A673 (cell line): Measurements from ENCODE around the gene CAPG.

Source experiments
- EZH2 ChIP-seq: fragments of 200-600 bp; sonication (generic); IDR thresholded peaks from 2 replicates; pipeline ENCODE4 v1.6.1; 2017; ENCODE audit warnings: borderline replicate concordance, low read depth, mild to moderate bottlenecking, mixed read lengths, antibody characterized with exemption, low read length; ENCODE audit not compliant: poor library complexity, severe bottlenecking
- TF ChIP-seq, protein P1 (sequence below): fragments of 300-800, 200-600 bp; sonication (generic); conservative IDR thresholded peaks from 2 replicates; pipeline ENCODE4 v1.5.1; 2017; ENCODE audit warnings: low read depth, mild to moderate bottlenecking, antibody characterized with exemption, low read length, moderate library complexity, mixed read lengths

DNA sequence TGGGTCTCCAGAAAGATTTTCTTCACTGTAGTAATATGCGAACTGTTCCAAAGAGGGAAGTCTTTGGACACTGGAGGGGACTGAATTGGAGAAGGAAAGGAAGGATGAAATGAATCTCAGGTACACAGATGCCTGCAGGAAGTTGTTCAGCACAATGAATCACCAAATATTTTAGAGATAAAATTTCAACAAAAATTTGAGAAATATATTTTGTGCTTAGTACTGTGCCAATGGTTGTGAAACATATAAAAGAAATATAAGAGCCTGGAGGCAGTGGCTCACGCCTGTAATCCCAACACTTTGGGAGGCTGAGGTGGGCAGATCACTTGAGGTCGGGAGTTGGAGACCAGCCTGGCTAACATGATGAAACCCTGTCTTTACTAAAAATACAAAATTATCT is 52.4 kb downstream of the CAPG start:
- TF ChIP-seq, protein P1, sequence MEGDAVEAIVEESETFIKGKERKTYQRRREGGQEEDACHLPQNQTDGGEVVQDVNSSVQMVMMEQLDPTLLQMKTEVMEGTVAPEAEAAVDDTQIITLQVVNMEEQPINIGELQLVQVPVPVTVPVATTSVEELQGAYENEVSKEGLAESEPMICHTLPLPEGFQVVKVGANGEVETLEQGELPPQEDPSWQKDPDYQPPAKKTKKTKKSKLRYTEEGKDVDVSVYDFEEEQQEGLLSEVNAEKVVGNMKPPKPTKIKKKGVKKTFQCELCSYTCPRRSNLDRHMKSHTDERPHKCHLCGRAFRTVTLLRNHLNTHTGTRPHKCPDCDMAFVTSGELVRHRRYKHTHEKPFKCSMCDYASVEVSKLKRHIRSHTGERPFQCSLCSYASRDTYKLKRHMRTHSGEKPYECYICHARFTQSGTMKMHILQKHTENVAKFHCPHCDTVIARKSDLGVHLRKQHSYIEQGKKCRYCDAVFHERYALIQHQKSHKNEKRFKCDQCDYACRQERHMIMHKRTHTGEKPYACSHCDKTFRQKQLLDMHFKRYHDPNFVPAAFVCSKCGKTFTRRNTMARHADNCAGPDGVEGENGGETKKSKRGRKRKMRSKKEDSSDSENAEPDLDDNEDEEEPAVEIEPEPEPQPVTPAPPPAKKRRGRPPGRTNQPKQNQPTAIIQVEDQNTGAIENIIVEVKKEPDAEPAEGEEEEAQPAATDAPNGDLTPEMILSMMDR, result no peak
- TF ChIP-seq EZH2, result no peak
